NCI-H2081 treated with DMSO at 0.1 percent for 48 hours (cell line): ENCODE results near the gene SLC66A3.
"Not testable (repeated sequence)": the region's sequence is repeated elsewhere in the genome, so short reads cannot be mapped to it uniquely, and the experiment has no call there.

Experiments used
- DNase-seq: peaks from one replicate; lab custom pipeline; 2025; lab: John Stamatoyannopoulos, UW

Gene SLC66A3

DNA sequence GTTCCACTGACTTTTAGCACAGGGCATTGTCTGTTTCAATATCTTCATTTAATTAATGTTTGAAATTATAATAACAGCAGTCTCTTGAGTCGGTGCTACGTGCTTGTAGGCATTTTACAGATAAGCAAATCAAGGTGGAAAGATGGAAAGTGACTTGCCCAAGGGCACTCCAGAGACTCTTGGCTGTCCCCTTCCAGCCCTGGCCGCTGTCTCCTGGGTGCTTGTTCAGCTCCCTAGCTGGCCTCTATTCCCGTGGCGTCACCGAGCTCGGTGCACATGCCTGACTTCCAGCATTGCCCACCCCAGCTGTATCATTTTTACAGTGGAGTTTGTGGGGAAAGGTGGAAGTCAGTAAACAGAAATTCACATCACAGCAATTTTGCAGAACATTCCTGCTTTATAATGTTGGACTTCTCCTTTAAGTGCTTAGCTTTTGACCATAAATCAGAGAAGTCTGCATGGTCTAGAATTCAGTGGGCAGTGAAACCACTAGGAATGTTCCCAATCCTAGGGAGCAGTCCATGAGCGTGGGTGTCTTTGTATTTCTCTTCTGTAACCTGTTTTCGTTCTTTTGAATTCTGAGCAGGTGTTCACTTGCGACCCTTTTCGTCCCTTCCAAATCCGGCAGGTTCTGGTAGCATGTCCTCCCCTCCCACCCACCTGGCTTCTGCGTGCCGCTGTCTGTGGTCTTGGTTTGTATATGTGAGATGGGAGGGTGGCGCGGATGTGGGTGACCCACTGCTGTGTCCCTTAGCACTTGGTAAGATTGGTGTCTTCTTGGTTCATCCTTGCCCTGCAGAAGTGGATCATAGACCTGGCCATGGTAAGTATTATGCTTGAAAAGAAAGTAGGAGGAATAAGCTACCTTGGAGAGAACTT, 8.4 kb downstream of the SLC66A3 start:
- no peak for DNase-seq

DNA sequence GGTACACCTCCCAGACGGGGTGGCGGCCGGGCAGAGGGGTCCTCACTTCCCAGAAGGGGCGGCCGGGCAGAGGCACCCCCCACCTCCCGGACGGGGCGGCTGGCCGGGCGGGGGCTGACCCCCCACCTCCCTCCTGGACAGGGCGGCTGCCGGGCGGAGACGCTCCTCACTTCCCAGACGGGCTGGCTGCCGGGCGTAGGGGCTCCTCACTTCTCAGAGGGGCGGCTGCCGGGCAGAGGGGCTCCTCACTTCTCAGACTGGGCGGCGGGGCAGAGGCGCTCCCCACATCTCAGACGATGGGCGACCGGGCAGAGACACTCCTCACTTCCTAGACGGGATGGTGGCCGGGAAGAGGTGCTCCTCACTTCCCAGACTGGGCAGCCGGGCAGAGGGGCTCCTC, 9.8 kb downstream of the SLC66A3 start:
- DNase-seq: not testable (repeated sequence)

DNA sequence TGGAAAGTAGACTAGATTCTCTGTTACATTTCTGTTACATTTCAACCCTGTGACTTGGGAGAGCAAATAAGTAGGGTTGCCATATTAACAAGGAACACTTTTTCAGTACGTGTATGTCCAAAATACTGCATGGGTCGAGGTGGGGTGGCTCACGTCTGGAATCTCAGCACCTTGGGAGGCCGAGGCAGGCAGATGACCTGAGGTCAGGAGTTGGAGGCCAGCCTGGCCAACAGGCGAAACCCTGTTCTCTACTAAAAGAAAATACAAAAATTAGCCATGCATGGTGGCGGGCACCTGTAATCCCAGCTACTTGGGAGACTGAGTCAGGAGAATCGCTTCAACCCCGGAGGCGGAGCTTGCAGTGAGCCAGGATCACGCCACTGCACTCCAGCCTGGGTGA, 11.2 kb downstream of the SLC66A3 start:
- DNase-seq: no peak

DNA sequence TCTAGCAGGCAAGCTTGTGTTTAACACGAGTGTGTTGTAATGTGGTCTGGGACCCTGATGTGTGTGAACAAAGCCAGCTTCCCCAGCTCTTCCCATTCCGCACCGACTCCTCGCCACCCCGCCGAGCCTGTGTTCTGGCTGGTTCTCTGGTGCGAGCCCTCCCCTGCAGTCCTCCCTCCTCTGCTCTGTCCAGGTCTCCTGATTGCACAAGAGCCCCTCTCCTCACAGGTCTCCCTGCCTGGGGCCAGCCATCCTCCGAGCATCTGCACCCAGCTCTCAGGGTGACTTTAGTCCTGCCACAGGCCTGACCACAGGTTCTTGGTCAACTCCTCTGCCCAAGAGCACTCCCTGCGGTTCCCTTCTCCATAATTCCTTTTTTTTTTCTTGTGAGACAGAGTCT, 13.2 kb downstream of the SLC66A3 start:
- no peak for DNase-seq

DNA sequence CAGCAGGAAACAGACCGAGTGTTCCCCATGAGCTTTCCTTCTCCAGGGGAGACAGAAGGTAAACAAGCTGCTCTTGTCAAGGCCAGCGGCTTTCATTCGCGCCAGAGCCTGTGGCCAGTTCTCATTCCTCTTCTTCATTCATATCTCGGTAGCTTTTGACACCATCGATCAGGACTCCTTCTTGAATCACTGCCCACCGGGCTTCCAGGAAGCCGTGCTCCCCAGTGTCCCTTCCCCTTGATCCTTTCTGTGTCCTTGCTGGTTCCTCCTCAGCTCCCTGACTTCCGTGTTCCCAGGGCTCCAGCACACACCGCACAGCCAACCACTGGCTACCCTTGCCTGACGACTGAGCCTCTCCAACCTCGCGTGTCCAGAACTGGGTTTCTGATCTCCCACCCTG, 14.1 kb downstream of the SLC66A3 start:
- no peak for DNase-seq

DNA sequence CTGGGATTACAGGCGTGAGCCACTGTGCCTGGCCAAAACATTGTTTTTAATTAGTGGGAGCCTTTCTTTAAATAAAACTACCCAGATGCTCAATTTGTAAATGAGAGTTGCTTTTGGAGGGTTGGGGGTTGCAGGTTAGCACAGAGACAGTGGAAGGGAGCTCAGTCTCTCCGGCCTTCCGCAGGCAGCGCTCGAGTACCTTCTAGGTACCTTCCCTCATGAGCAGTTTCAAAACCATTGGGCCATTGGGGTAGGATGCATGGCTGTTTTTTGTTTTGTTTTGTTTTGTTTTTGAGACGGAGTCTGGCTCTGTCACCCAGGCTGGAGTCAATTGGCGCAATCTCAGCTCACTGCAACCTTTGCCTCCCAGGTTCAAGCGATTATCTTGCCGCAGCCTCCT, 19.0 kb downstream of the SLC66A3 start:
- DNase-seq: no peak

DNA sequence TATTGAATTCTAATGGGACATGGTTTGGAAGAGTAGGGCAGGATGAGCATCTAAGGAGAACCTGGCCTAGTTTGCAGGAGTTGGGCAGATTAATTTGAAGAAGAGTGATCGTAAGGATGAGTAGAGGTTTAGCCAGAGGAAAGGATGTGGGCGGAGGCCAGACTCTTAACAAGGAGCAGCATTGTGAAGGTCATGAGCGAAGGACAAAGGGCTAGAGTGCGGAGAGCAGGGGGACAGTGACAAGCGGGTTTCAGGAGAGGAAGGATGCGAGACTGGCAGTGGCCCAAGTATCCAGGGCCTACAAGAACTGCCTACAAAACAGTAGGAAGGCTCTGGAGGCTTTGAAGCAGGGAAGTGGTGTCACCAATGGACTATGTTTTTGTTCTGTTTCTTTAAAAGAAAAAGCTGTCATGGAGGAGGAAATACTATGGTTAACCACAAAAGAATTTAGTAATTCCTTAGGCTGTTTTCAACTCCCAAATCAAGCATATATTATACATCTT, 20.1 kb downstream of the SLC66A3 start:
- no peak for DNase-seq

DNA sequence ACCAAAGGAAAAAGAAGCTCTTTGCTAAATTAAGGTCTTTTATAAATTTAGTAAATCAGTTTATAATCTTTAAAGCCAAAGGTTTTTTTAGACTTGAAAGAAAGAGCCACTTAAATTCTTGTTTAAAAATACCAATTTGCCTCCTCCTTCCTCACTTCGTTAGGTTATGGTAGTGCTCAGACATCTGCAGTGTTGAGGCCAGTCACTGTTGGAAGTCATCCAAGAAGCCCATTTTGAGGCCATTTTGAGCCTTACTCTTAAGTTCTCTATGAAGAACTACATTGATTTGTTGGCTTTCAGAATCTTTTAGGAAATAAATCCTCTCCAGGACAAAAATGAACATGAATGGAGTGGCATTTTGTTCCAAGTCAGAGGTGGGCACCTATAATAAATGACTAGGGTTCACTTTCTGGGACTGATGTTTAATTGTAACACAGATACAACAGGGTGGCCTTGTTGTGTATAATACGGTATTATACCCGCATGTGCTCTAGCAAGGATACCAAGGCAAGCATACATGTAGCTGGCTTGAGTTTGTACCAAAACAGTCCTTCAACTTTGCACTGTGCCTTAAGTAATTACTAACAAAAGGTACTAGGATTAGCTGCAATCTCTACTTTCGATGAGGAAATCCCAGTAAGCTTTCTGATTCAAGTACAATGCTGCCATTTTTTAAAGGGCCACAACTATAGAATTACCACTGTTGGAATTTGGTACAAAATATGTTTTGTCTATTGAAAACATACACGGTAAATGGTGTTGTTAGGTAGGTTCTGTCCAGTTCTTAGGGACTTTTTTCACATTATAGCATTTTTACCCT, 22.8 kb downstream of the SLC66A3 start:
- DNase-seq: no peak

DNA sequence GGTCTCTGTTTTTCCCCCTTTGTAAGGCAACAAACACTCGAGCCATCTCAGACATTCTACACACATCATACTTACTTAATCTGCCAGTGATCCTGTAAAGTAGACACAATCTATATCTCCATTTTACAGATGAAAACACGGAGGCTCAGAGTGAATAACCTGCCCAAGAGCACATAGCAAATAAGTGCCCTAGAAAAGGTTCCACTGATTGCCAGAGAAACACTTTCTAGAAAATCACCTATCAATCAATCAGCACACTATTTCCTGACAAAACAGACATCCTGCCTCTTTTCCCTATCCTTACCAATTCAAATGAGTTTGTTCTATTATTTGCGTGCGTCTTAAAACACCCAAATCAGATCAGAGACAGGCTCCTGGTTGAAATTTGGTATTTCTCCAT, 23.9 kb downstream of the SLC66A3 start:
- no peak for DNase-seq

DNA sequence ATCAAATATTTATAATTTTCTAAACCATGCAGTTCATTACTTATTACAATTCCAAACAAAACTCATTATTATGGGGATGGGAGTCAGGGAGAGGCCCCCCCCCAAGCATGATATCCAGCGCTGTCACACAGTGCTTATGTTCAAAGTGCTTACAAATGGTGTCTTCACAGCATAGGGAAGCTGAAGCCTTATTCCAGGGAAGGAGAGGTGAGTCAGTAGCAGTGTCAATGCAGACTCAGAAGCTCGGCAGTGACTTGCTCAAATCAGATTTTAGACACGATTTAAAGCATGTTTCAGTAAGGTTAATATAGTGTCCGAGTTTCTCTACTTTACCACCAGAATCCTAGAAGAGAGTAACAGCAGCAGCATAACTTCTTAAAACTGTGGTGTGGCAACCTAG, 24.6 kb downstream of the SLC66A3 start:
- DNase-seq: no peak

DNA sequence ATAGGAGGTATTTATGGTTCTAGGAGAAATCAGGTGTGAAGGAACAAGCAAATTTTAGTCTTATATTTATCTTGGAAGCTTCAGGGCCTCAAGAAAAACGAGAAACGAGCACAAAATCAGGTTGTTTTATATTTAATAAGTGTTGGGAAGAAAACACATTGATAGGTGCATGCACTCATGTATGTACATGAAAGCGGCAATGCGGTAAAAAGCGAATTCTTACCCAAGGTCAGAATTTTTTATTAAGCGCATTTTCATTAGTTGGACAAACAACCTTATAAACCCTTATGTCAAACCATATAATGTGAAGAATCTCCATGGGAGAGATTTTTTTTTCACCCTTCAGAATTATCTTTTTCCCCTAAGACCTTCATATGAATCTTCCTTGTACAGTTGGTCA, 25.4 kb downstream of the SLC66A3 start:
- DNase-seq: no peak

DNA sequence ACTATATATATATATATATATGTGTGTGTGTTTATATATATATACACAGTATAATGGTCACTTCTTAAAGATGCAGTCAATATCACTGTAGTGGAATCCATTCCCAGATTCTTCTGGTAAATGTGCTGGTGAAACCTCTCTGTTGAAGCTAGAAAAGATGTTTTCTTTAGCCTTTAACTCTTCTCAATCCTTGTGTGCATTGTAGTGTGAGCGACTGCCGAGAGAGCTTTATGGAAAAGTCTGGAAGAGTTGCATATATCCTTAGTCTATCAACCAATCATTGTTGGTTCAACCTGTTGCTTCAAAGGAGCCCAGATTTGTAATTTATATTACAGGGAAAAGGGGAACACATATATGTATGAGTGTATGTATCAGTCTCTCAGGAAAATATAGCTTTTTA, 27.7 kb downstream of the SLC66A3 start:
- no peak for DNase-seq

DNA sequence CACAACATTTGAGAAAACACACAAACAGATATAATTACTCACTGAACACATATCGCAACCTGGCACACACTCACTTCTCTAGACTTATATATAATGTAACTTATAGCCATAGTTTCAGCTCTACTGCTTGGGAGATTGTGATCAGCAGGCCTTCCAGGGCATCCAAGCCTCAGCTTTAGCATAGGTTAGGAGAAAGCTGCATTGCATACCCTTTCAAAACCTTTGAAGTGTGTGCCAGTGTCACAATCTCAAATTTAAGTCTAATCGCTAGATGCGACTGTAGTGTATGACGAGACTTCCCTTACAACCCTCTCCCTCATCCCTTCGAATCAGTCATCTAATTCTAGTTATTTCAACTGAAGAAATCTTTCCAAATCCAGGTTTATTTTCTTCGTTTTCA, 30.9 kb downstream of the SLC66A3 start:
- no peak for DNase-seq

DNA sequence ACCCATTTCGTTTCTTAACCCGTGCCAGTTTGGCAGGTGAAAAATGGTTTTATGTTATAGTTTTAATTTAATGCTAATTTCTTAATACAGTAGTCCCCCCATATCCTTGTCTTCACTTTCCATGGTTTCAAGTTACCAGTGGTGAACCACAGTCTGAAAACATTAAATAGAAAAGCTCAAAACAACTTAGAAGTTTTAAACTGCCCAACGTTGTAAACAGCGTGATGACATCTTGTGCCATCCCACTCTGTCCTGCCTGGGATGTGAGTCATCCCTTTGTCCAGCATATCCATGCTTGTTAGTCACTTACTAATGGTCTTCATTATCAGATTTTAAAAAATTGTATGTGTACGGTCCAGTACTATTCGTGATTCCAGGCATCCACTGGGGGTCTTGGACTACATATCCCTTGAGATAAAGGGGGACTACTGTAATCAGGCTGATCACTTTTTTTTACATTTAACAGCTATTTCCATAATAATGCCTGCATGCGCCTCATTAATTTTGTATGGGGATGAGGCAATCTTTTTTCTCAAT, 31.9 kb downstream of the SLC66A3 start:
- no peak for DNase-seq

DNA sequence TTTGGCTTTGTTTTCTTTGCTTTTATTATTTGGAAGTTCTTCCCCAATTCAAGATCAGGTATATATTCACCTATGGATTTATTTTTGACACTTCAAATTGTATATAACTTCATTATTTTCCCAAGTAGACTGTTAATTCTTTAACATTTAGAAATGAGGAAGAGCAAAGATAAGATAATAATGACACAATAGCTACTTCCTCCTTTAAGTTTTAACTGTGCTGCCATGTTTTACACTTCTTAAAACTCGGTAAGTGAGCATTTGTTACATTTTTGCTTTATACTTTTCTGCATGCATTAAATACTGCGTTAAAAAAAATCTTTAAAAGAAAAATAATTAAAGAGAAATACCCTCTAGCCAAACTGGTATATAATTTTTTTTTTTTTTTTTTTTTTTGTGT, 32.5 kb downstream of the SLC66A3 start:
- no peak for DNase-seq

DNA sequence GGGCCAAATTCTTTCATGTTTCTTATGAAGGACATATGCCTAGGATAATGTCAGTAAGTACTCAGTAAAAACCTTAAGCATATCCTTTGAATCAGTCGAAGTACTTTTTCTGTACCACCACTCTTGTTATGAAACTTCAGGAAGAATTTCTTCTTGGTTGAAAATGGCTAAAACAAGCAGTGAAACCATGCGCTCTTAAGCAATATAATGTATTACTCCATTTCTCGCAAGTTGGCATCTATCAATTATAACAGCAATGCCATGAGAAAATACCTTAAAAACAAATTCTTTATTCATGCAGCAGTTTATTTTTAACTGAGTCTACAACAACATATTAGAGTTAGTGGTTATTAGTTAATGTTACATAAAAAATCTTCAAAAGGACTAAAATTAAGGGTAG, 41.0 kb downstream of the SLC66A3 start:
- no peak for DNase-seq

DNA sequence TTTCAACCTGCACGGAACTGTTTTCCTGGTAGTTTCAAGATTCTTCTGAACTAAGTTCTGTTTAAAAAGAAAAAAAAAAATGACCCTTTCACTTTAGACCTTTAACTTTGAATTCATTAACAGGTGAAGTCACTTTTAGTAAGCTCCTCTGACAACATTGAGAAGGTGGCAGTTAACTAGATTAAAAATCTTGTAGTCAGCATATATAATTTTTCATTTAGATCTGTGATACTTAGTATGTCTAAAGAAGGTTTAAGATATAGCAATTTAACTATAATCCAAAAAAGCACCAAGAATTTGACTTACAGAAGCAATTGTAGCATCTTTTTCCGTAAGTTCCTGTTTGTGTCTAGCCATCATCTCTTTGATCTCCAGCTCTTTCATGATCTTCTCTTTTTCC, 45.4 kb downstream of the SLC66A3 start:
- no peak for DNase-seq

DNA sequence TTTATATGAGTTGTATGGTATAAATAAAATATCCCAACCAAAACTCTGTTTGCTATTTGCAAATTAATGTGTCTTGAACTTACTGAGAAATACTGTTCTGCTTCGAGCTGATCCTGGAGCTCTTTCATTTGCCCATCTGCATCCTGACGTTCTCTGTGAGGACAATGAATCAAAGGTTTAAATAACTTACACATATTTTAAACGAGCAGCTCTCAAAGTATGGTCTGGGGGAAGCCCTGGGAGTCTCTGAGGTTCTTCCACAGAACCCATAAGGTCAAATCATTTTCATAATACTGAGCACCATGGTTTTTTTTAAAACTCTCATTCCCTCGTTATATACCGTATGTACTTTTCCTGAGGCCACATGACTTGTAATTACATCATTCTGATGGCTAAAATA, 46.7 kb downstream of the SLC66A3 start:
- no peak for DNase-seq

DNA sequence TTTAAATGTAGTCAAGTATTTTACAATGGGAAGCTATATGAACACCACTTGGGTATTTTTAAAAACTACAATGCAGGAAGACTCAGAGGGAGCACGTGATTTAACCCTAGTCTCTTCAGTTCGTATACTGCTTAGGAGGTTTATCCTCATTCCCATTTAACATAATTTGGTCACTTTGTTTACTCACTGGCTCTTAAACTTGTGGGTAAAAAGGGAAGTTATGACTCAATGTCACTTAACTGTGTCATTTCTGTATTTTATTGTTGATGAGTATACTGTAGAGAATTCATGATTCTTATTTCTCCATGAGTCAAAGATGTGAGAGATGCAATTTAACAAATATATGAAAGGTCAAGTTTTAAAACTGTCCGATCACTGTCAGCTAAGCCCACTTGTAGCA, 48.2 kb downstream of the SLC66A3 start:
- no peak for DNase-seq

DNA sequence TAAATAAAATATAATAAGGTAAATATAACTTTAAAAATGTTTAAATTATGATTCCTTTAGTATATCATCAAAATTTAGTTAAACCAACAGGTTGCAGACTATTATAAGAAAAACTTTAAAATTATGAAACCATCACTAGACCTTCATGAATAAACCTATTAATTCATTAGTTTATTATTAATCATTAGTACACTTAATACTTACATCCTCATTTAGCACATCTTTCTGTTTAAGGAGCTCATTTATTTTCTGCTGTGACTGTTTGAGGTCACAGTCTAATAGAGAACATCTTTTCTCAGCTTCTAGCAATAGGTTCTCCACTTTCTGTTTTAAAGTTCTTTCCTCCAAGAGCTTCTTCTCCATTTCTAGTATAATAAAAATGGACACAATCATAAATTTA, 52.8 kb downstream of the SLC66A3 start:
- no peak for DNase-seq

DNA sequence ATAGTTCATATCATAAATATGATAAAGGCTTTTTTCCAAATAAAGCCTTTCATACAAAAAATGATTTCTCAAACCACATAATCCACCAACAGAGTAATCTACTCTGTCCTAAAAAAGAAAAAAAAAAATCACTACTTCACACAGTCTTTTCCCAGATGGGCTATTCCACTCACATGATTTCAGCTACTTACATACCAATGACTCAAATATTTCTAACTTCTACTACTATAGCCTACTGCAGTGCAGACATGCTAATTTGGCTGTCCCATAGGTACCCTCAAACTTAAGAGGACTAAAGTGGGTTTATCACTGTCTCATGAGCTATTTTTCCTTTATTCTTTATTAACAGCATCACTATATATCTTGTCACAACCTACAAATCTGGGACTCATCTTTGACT, 57.4 kb downstream of the SLC66A3 start:
- DNase-seq: no peak

DNA sequence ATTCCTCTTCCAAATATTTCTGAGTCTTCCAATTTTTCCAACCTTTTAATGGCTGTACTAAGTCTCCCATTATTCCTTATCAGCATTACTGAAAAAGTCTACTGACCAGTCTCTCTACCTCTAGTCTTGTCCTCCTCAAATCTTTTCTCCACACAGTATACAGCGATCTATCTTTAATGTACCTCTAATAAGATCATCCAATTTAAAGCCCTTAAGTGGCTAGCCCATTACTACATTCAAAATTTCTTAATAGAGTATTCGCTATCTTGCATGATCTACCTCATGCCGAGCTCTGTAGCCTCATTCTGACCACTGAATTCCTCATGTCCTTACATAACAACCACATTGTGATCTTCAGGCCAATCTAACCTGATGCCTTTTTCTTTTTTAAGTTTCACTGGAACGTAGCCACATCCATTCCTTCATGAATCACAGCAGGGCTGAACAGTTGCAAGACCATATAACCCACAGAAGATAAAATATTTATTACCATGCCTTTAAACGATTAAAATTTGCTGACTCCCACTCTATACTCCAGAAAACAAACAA, 57.9 kb downstream of the SLC66A3 start:
- DNase-seq: no peak

DNA sequence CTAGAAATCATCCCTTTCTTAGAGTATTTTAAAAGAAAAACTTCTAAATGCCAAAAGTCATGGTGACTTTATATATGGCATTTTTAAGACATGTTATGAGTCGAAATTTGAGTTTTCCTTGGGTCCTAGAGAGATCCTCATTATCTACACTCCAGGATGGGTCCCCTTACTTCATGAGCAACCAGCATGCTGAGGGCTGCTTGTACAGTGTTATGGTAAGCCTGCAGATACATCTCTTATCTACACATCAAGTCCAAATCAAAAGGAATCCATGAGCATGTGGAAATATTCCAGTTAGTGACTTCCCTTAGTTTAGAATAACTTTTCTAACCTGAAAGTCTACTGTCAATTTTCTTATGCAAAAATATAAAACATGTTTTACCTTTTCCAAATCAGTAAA, 58.7 kb downstream of the SLC66A3 start:
- DNase-seq: no peak
